ENCODE data around the gene PPP6R3.
"Not testable (repeated sequence)": the region's sequence is repeated elsewhere in the genome, so short reads cannot be mapped to it uniquely, and the experiment has no call there.

Gene PPP6R3

DNA sequence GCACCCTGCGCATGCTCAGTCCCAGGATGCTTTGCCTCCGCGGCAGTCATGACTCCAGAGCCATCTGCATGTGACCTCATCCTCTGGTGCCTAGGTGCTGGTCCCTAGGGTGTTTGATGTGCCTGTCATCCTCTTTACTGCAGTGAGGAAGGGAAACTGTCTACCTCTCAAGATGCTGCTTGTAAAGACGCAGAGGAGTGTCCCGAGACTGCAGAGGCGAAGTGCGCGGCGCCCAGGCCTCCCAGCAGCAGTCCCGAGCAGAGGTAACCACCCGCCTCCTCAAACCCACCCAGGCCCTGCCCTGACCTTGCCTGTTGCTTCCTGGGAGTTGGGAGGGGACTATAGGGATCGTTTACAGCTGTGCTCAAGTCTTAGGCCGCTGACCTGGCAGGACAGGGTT, 149.2 kb downstream of the PPP6R3 start:
- DNase-seq (ENCODE audit: low read depth) = no peak

GRCh38 chr11:68610452-68611116, 150.0 kb downstream of the PPP6R3 start:
- peak; percentile 17 for DNase-seq (ENCODE audit: low read depth)

- DNase-seq (ENCODE audit: low read depth) = no peak
These were observed 155.1 kb downstream of the PPP6R3 start for GRCh38 chr11:68615657-68616056.

DNA sequence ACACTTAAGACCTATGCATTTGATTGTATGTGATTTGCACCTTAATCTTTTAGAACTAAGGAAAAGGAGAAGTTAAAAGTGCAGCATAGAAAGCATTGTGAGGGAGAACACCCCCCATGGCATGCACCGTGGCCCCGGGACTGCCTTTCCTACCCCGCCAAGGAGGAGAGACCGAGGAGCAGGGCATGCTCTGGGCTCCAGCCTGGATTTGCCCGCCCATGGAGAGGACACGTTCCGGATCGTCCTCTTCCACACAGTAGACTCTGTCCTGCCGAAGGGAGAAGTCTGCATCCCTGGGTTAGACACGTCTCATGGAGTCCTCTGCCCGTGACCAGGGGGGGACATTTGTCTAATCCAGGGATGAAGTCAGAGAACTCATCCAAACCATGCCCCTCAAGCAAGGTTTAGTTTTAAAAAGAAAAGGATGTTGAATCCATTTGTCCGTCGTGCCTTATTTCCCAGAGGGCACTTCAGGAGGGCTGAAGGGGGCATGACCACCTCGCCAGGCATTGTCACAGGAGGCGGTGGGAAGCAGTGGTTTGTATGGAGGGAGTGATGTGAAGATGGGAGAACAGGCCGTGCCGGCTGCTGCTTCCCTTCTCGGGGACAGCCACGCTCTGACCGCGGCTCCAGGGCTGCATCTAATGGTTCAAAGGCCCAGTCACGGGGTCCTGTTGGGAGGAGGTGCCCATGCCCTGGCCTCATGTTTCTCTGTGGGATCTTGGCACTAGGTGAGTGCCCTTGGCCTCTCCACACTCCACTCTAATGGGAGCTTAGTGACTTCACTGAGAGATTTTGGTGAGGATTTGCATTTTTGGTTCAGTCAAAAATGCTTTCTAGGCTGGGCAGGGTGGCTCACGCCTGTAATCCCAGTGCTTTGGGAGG, 157.6 kb downstream of the PPP6R3 start:
- DNase-seq (ENCODE audit: low read depth) = no peak

GRCh38 chr11:68621826-68622225, 161.3 kb downstream of the PPP6R3 start:
- no peak for DNase-seq (ENCODE audit: low read depth)

DNA sequence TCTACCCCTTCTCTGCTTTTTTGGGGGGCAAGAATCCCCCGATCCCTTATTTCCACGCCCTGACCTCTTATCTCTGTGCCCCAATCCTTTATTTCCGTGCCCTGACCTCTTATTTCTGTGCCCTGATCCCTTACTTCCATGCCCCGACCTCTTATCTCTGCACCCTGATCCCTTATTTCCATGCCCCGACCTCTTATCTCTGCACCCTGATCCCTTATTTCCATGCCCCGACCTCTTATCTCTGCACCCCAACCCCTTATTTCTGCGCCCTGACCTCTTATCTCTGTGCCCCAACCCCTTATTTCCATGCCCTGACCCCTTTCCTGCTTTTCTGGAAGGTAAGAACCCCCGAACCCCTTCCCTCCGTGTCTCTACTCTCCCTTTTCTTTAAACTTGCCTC, 163.2 kb downstream of the PPP6R3 start:
- not testable (repeated sequence) for DNase-seq (ENCODE audit: low read depth)

GRCh38 chr11:68625069-68625468, 164.5 kb downstream of the PPP6R3 start:
- DNase-seq (ENCODE audit: low read depth) = not testable (repeated sequence)

- not testable (repeated sequence) for DNase-seq (ENCODE audit: low read depth)
These were observed 165.7 kb downstream of the PPP6R3 start for GRCh38 chr11:68626236-68626635.

DNA sequence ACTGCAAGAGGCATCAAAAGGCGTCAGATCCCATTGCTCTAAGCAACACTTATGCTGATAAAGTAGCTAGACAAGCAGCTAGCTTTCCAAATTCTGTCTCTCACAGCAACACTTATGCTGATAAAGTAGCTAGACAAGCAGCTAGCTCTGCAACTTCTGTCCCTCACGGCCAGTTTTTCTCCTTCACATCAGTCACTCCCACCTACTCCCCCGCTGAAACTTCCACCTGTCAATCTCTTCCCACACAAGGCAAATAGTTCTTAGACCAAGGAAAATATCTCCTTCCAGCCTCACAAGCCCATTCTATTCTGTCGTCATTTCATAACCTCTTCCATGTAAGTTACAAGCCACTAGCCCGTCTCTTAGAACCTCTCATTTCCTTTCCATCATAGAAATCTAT, 168.3 kb downstream of the PPP6R3 start:
- not testable (repeated sequence) for DNase-seq (ENCODE audit: low read depth)

- not testable (repeated sequence) for DNase-seq (ENCODE audit: low read depth)
These were observed 171.8 kb downstream of the PPP6R3 start for GRCh38 chr11:68632375-68632774.

DNA sequence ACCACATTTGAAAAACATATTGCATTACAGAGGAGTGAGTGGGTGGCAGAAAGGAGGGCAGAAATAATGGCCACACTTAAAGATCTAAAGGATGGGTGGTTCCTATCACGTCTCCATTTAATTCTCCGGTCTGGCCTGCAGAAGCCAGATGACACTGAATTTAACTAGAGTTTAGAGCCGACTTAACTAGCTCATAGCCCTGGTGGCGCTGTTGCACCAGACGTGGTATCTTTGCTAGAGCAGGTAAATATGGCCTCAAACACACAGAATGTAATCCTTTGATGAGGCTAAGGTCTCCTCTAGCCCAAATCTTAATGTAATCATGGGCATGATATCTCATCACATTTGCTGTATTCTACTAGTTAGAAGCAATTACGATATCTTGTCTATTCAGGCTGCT, 172.2 kb downstream of the PPP6R3 start:
- DNase-seq (ENCODE audit: low read depth) = peak; percentile 69

GRCh38 chr11:68634606-68635005, 174.1 kb downstream of the PPP6R3 start:
- DNase-seq (ENCODE audit: low read depth) = not testable (repeated sequence)

- not testable (repeated sequence) for DNase-seq (ENCODE audit: low read depth)
These were observed 174.6 kb downstream of the PPP6R3 start for GRCh38 chr11:68635172-68635571.

- not testable (repeated sequence) for DNase-seq (ENCODE audit: low read depth)
These were observed 175.3 kb downstream of the PPP6R3 start for GRCh38 chr11:68635883-68636282.

- not testable (repeated sequence) for DNase-seq (ENCODE audit: low read depth)
These were observed 178.8 kb downstream of the PPP6R3 start for GRCh38 chr11:68639322-68639721.

DNA sequence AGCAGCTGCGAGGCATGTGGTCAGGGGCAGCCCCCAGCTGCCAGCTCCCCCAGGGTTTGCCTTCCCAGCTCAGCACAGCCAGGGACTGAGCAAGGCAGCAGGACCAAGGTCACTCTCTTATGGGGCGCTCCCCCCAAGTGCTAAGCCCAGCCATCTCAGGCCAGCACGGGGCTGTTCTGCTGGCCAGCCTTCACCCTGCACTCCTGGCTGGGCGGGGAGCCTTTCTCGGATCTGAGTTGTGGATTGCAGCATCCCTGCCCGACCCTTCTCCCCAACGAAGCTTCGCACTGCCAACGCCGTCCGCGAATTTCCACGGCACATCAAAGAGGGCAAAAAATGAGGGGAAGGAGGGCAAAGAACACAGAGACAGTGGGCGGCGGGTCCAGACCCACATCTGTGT, 181.3 kb downstream of the PPP6R3 start:
- DNase-seq (ENCODE audit: low read depth) = no peak

- peak; percentile 56 for DNase-seq (ENCODE audit: low read depth)
These were observed 183.0 kb downstream of the PPP6R3 start for GRCh38 chr11:68643585-68643984.

GRCh38 chr11:68646832-68647231, 186.3 kb downstream of the PPP6R3 start:
- DNase-seq (ENCODE audit: low read depth) = no peak

DNA sequence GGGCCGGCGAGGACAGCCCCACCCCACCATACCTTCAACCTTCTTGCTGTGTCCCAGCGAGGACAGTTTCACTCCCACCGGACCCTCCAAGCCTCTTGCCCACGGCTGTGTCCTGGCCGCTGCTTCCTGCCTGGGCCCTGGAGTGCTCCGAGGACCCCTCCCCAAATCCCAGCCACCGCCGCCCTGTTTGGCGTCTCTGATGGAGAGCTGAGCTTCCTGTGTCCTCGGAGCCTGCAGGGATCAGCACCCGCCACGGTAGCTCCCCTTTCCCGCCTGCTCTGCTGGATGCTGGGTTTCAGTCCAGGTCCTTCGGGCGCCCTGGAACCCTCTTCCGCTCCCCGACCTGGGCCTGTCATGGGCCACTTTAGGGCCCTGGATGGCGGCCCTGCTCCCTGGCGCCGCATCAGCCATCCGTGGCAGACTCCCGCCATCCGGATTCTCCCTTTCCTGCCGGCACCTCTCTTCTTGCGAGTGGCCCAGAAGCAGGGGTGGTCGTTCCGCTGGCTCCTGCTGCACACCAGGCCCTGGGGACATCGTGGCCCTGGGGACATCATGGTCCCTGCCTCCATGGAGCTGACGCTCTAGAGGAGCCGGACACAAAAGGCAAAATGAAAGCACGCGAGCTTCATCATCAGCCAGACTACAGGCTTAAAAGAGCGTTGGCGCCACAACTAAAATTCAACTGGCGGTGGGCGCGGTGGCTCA, 189.5 kb downstream of the PPP6R3 start:
- no peak for DNase-seq (ENCODE audit: low read depth)

DNA sequence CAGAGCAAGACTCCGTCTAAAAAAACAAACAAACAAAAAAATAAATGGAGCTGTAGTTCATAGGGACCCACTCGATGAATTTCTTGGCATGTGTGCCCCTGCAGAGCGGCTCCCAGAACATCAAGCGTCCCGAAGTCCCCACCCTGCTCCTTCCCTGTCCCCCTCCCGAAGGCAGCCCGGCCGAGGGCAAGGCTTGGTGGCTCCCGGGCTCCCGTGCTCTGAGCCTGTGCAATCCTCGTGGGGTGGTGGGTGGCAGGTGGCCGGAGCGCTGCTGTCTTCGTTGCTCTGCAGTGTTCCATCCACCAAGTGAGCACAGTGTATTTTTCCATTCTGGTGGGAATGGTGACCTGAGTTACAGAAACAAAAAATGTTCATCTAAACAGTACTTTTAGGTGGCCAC, 190.2 kb downstream of the PPP6R3 start:
- no peak for DNase-seq (ENCODE audit: low read depth)

DNA sequence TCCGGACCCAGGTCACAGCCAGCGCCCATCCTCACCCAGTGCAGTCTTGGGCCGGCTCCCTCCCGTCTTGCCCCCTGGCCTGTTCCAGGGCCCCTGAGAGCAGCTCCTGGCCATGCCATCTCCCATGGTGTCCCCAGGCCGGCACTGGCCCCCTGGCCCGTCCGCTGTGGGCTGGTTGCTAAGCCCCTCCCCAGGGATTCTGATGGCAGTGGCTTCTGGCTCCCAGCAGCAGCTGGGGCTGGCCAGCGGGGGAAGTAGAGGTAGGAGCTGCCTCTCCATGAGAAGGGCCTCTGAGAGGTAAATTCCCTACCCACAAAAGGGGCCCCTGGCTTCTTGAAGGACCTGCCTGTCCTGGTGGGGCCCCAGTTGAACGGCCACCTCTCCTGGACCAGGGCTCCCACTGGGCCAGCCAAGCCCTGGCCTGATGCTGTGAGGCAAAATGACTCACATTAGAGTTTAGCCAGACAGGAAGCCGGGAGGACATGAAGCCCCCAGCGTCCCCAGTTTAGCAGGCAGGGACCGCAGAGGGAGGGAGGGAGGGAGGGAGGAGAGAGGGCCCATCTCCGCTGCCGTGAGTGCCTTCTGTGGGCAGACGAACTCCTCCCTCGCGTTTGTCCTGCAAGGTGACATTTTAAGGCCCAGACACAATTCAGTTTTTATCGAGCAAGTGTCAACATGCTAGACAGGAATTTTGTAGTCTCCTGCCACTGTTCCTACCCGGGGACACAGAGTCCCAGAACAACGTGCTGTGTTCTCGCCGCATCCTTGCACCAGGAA, 190.8 kb downstream of the PPP6R3 start:
- DNase-seq (ENCODE audit: low read depth) = peak; percentile 9
